ENCODE data around the gene PDE6G.

The PDE6G gene

GRCh38 chr17:81656118-81656743 is at the start of gene PDE6G:
Gene PDE6G, minus strand, starts transcription at chr17:81656542. Its CDS starts 3,237 bp downstream, at chr17:81653305.
- no peak for DNase-seq

- DNase-seq = no peak
These were observed 49.3 kb upstream of the PDE6G start for GRCh38 chr17:81705518-81706231.

- DNase-seq = peak; percentile 13
These were observed 47.7 kb upstream of the PDE6G start for GRCh38 chr17:81703747-81704654.

- peak; percentile 85 for DNase-seq
These were observed 46.8 kb upstream of the PDE6G start, which contains the start of gene MRPL12 for GRCh38 chr17:81702934-81703746. Gene MRPL12, plus strand, starts transcription at chr17:81703367. Its CDS starts 135 bp downstream, at chr17:81703502.

GRCh38 chr17:81701288-81702071 is 45.1 kb upstream of the PDE6G start:
- peak; percentile 7 for DNase-seq

GRCh38 chr17:81700353-81701287 is 44.3 kb upstream of the PDE6G start:
- DNase-seq = no peak

GRCh38 chr17:81697261-81698044 is 41.1 kb upstream of the PDE6G start:
- no peak for DNase-seq

GRCh38 chr17:81696218-81696941 is 40.0 kb upstream of the PDE6G start:
- DNase-seq = no peak

GRCh38 chr17:81695801-81696200 is 39.5 kb upstream of the PDE6G start:
- DNase-seq = no peak

GRCh38 chr17:81695211-81695610 is 38.9 kb upstream of the PDE6G start:
- DNase-seq = no peak

GRCh38 chr17:81694810-81695209 is 38.5 kb upstream of the PDE6G start:
- no peak for DNase-seq

GRCh38 chr17:81693509-81694210 is 37.3 kb upstream of the PDE6G start:
- DNase-seq = no peak

GRCh38 chr17:81691608-81692007 is 35.3 kb upstream of the PDE6G start:
- DNase-seq = no peak

GRCh38 chr17:81691196-81691595 is 34.9 kb upstream of the PDE6G start:
- DNase-seq = no peak

- no peak for DNase-seq
These were observed 34.2 kb upstream of the PDE6G start for GRCh38 chr17:81690549-81690948.

GRCh38 chr17:81690066-81690465 is 33.7 kb upstream of the PDE6G start:
- no peak for DNase-seq

- no peak for DNase-seq
These were observed 32.3 kb upstream of the PDE6G start for GRCh38 chr17:81688616-81689015.

Measured in stimulated activated naive CD4-positive, alpha-beta T cell treated with Interleukin-2 at 50 U/mL for 16 hours (primary cell).